Mesodermal cell (in vitro differentiated cells): Measurements from ENCODE around the gene FNDC3A.
"Not testable (repeated sequence)": the region's sequence is repeated elsewhere in the genome, so short reads cannot be mapped to it uniquely, and the experiment has no call there.

Experiments
- H3K27ac ChIP-seq: 2 replicates; pipeline ENCODE4 v1.7.0; 2013; ENCODE audit warnings: mild to moderate bottlenecking, low read depth, low read length, moderate library complexity; ENCODE audit not compliant: severe bottlenecking
- H3K36me3 ChIP-seq: 2 replicates; pipeline ENCODE4 v1.7.1; 2013; ENCODE audit warnings: mild to moderate bottlenecking, low read length, moderate library complexity; ENCODE audit not compliant: control insufficient read depth, insufficient read depth
- H3K4me1 ChIP-seq: one replicate; pipeline ENCODE4 v1.7.1; 2013; ENCODE audit warnings: mild to moderate bottlenecking, low read length; ENCODE audit not compliant: insufficient read depth, control insufficient read depth, poor library complexity, severe bottlenecking
- H3K4me3 ChIP-seq: 2 replicates; pipeline ENCODE4 v1.7.0; 2013; ENCODE audit warnings: low read length, control low read depth, mild to moderate bottlenecking; ENCODE audit not compliant: insufficient read depth, poor library complexity, severe bottlenecking; ENCODE audit errors: extremely low read depth
- H3K9me3 ChIP-seq: 2 replicates; pipeline ENCODE4 v1.7.1; 2013; ENCODE audit warnings: mild to moderate bottlenecking, low read length, moderate library complexity; ENCODE audit not compliant: control insufficient read depth
- WGBS, 2 experiments: methylation state at CpG; one replicate each; pipeline ENCODE4 v1.1.5; 2013; ENCODE audit warnings: missing lambda C conversion rate in 2 of 2; ENCODE audit not compliant: insufficient coverage in 2 of 2; 5-methylcytosine and 5-hydroxymethylcytosine counted together

Gene FNDC3A

DNA sequence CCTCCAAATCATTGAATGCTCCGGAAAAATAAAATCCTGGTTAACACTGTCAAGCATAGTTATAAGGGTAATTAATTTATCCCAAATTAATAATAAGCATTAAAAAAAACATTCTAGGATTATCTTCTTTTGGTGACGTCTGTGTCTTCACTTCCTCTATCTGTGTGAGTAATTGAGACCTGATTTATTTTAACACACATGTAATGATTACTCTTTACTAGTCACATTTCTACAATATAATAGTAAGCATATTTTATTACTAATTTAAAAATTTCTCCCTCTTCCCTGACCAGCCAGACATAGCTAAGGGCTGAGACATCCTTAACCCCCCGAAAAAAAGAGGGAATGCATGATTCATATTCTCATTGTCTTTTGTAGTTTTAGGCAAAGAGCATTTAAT is 2.3 kb downstream of the FNDC3A start:
- no peaks in the 10 kb centered on the region for H3K36me3 ChIP-seq
- peaks cover 18% of the 10 kb centered on the region for H3K9me3 ChIP-seq
- peak overlapping the region; percentile 63 for H3K4me3 ChIP-seq
- no peak overlapping the region for H3K27ac ChIP-seq
- H3K4me1 ChIP-seq: peaks cover 12% of the 10 kb centered on the region
- no CpG with 5 or more reads among the region's 3 CpGs for WGBS, 2 experiments

DNA sequence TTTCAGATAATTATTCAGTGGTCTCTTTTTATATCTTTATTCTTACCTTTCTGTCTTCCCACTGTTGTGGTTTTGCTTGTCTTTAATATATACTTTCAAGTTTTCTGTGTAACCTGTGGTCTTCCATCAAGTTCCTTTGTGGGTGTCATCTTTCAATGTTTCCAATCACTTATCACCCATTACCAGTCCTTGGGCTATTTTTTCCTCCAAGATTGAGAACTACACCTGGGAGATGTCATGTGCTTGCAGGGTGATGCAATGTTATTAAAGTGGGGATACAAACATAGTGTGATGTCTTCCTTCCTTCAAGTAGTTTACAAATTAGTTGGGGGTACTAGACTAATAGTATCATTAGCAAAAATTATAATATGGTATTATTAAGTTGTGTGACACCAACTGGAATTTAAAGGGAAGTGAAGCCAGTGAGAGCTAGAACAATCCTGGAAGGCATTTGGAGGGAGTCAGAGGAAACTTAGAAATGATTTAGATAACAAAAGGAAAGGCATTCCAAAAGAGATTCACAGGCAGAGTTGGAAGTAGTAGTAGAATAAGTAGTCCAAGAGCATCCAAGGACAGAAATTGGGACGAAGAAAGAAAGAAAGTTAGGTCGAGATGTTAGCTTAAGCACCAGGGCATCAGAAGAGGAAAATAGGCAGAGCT is 3.4 kb downstream of the FNDC3A start:
- Histone ChIP-seq H3K9me3 (peaks cover 7% of the 10 kb centered on the region), H3K4me3 (peak overlapping the region; percentile 3), H3K36me3 (no peaks in the 10 kb centered on the region), H3K27ac (no peak overlapping the region), H3K4me1 (peaks cover 12% of the 10 kb centered on the region)
- WGBS, 2 experiments: 41 to 45% methylated on average over 2 of the region's 2 CpGs

DNA sequence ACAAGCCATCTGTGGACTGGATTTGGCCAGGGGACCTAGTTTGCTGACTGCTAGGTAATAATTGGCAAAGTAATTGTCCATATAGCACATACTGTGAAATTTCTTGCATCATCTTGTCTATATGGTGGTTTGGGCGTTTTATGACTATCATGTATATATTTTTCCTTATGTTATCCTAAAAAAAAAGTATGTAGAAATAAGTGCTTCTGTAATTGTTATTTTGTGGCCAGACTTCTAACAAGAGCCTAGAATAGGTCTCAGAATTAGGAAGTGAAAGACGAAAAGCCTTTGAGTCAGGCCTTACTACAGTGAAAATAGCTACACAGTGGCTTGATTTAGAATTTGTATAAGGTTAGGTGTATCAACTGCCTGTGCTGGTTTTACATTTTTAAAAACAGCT is 4.2 kb downstream of the FNDC3A start:
- Histone ChIP-seq H3K9me3 (no peaks in the 10 kb centered on the region), H3K36me3 (no peaks in the 10 kb centered on the region), H3K4me1 (peaks cover 12% of the 10 kb centered on the region), H3K27ac (no peak overlapping the region), H3K4me3 (no peak overlapping the region)
- WGBS, 2 experiments: 100% methylated on average over 1 of the region's 2 CpGs

DNA sequence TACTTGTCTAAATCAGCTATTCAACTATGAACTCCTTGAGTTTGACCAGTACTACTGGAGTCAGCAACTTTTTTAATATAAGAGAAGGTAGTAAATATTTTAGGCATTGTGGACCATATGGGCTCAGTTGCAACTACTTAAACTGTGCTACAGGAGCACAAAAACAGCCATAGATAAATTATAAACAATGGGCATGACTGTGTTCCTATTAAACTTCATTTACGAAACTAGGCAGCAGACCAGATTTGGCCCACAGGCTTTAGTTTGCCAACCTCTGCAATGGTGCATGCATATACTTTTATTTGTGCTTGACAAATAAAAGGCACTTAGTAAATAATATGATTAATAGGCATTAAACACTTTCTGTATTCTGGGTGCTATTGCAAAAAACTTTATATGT is 7.6 kb downstream of the FNDC3A start:
- no peaks in the 10 kb centered on the region for H3K9me3 ChIP-seq
- H3K36me3 ChIP-seq: peaks cover under 1% of the 10 kb centered on the region
- 80 to 100% methylated on average over 1 of the region's 1 CpG for WGBS, 2 experiments
- no peak overlapping the region for H3K27ac ChIP-seq
- H3K4me1 ChIP-seq: peaks cover 12% of the 10 kb centered on the region
- H3K4me3 ChIP-seq: no peak overlapping the region

DNA sequence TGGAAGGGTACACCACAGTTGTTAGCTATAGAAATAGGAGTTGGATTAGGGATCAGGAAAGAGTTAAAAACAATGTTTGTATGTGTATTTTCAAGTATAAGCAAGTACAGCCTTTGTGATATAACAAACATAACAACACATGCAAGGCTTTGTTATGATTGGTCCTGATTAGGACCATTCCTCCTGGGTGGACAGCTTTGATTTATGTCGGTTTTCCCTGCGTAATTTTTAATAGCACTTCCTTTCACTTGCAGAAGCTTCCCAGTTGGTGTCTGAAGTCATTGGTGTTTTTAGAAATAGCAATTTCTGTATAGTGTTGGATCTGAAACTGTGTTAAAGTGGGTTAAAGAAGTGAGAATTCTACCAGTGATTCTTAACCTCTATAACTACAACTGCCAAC is 10.0 kb downstream of the FNDC3A start:
- Histone ChIP-seq H3K27ac (no peak overlapping the region), H3K4me3 (no peak overlapping the region), H3K9me3 (peaks cover under 1% of the 10 kb centered on the region), H3K36me3 (peaks cover 2% of the 10 kb centered on the region), H3K4me1 (no peaks in the 10 kb centered on the region)
- WGBS, 2 experiments: 100% methylated on average over 1 of the region's 2 CpGs; no CpG with 5 or more reads in 1 of the 2 experiments

DNA sequence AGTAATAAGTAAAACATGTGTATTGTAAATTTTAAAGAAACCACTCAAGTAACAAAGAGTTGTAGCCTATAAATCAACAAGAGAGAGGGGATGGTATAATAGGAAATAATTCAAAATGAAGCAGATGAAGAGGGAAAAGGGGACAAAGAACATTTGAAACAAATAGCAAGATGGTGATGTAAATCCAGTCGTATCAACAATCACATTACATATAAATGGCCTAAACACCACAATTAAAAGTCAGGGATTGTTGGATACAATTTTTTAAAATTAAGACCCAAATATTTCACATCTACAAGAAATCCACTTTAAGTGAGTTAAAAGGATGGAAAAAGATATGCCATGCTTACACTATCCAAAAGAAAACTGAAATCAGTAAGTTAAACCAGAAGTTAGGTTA is 15.2 kb downstream of the FNDC3A start:
- H3K27ac ChIP-seq: no peak overlapping the region
- no peak overlapping the region for H3K4me3 ChIP-seq
- H3K4me1 ChIP-seq: no peaks in the 10 kb centered on the region
- peaks cover 11% of the 10 kb centered on the region for H3K9me3 ChIP-seq
- H3K36me3 ChIP-seq: peaks cover 2% of the 10 kb centered on the region
- WGBS, 2 experiments: no CpG with 5 or more reads among the region's 1 CpG

DNA sequence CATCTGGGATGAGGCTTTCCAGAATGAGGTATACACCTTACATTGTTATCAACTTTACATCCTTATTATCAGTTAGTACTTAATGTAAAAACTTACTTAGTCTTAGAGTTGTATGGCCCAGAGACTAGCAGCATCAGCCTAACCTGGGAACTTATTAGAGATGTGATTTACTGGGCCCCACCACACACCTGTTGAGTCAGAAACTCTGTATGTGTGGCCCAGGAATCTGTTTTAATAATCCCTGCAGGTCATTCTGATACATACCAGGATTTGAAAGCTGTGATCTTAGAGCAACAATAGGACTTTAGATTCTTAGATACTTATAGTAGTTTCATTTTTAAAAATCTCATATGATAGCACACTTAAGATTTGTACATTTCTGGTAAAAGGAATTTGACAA is 17.4 kb downstream of the FNDC3A start:
- Histone ChIP-seq H3K4me1 (no peaks in the 10 kb centered on the region), H3K36me3 (peaks cover 2% of the 10 kb centered on the region), H3K27ac (no peak overlapping the region), H3K4me3 (no peak overlapping the region), H3K9me3 (peaks cover 11% of the 10 kb centered on the region)

DNA sequence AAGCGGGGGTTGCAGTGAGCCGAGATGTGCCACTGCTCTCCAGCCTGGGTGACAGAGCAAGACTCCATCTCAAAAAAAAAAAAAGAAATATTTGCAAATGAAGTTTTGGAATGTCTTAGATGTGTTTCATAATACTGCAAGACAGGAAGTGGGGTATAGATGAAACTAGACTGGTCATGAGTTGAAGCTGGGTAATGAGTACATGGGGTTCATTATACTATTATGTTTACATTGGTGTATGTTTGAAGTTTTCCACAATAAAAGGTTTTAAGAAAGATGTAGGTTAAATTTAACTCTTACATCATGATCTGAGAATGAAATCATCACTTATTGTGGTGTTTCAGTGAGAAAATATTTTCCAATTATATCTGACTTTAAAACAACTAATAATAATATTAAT is 19.0 kb downstream of the FNDC3A start:
- H3K4me3 ChIP-seq: no peak overlapping the region
- H3K4me1 ChIP-seq: no peaks in the 10 kb centered on the region
- peaks cover 12% of the 10 kb centered on the region for H3K36me3 ChIP-seq
- 100% methylated on average over 1 of the region's 2 CpGs for WGBS, 2 experiments
- no peak overlapping the region for H3K27ac ChIP-seq
- peaks cover 23% of the 10 kb centered on the region for H3K9me3 ChIP-seq

DNA sequence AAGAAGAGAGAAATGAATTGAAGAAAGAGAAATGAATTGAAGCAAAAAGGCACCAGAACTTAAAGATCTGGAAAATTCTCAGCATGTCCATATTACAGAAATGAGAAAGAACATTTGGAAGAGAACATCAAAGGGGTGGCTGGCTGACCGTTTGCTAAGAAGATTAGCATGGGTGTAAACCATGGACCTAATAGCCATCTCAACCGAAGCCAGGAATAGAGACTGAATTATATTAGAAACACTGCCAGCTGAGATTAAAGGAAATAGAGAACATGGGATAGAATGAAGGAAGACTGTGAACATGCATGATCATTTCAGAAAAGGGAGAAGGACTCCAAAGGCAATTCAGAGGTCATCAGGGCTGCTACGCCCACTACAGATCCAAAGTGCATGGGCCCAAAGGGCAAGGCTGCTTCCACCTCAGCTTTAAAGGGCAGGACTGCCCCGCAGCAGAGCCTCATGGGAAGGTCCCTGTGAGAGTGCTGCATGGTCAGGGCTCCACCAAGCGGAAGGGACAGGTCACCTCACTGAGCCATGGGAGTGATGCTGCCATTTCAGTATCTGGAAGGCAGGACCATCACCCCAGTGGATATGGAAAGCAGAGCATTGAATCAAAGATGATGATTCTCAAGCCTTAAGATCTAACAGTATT is 23.1 kb downstream of the FNDC3A start:
- H3K4me1 ChIP-seq: no peaks in the 10 kb centered on the region
- peaks cover 21% of the 10 kb centered on the region for H3K9me3 ChIP-seq
- H3K27ac ChIP-seq: no peak overlapping the region
- 77 to 83% methylated on average over 5 of the region's 5 CpGs for WGBS, 2 experiments
- no peak overlapping the region for H3K4me3 ChIP-seq
- H3K36me3 ChIP-seq: peaks cover 22% of the 10 kb centered on the region

DNA sequence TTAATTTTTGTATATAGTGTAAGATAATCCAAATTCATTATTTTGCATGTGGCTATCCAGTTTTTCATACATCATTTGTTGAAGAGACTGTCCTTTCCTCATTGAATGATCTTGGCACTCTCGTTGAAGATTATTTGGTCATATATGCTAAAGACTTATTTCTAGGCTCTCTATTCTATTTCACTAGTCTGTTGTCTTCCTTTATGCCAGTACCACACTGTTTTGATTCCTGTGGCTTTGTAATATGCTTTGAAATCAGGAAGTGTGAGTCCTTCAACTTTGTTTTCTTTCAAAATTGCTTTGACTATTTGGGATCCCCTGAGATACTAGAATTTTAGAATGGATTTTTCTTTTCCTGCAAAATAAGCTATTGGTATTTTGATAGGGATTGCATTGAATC is 24.5 kb downstream of the FNDC3A start:
- Histone ChIP-seq H3K4me1 (no peaks in the 10 kb centered on the region), H3K4me3 (no peak overlapping the region), H3K9me3 (peaks cover 21% of the 10 kb centered on the region), H3K36me3 (peaks cover 22% of the 10 kb centered on the region), H3K27ac (no peak overlapping the region)
- no CpG with 5 or more reads among the region's 1 CpG for WGBS, 2 experiments

DNA sequence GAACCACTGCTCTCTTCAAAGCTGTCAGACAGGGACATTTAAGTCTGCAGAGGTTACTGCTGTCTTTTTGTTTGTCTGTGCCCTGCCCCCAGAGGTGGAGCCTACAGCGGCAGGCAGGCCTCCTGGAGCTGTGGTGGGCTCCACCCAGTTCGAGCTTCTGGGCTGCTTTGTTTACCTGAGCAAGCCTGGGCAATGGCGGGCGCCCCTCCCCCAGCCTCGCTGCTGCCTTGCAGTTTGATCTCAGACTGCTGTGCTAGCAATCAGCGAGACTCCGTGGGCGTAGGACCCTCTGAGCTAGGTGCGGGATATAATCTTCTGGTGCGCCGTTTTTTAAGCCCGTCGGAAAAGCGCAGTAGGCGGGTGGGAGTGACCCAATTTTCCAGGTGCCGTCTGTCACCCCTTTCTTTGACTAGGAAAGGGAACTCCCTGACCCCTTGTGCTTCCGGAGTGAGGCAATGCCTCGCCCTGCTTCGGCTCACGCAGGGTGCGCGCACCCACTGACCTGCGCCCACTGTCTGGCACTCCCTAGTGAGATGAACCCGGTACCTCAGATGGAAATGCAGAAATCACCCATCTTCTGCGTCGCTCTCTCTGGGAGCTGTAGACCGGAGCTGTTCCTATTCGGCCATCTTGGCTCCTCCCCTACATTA is 43.4 kb downstream of the FNDC3A start:
- H3K4me1 ChIP-seq, H3K27ac ChIP-seq, H3K9me3 ChIP-seq, H3K4me3 ChIP-seq, H3K36me3 ChIP-seq: not testable (repeated sequence)
- WGBS, 2 experiments: 93 to 94% methylated on average over 16 to 21 of the region's 28 CpGs
